Activated CD8-positive, alpha-beta T cell treated with anti-CD3 and anti-CD28 coated beads for 36 hours (primary cell): Measurements from ENCODE around the gene NPIPB8. TPM values are rescaled to one million over a fixed set of nuclear protein-coding genes. Genes with fewer than 3 reads are reported as not detected.
"Not testable (repeated sequence)": the region's sequence is repeated elsewhere in the genome, so short reads cannot be mapped to it uniquely, and the experiment has no call there.

Experiments
- ATAC-seq: fragments of 200-7000 bp; cut with Tn5 transposase; one replicate; pipeline ENCODE4 v1.10.0; 2021; ENCODE audit warnings: mild to moderate bottlenecking, moderate library complexity
- CTCF ChIA-PET: fragments of 350-600 bp; sonication (Branson Sonifier 250); formaldehyde crosslinking; loops from one replicate; lab custom pipeline; 2021; ENCODE audit warnings: antibody characterized with exemption; lab: Charles Lee
- POLR2A ChIA-PET: fragments of 350-600 bp; sonication (Branson Sonifier 250); formaldehyde crosslinking; loops from one replicate; lab custom pipeline; 2021; ENCODE audit warnings: antibody characterized with exemption; lab: Charles Lee
- DNase-seq: peaks from one replicate; pipeline ENCODE4 v3.0.0-alpha.2; 2020
- H3K27ac Mint-ChIP-seq: one replicate; pipeline ENCODE4 v1.8.0; 2021; ENCODE audit warnings: mild to moderate bottlenecking, mixed read lengths
- H3K27me3 Mint-ChIP-seq: one replicate; pipeline ENCODE4 v1.8.0; 2021; ENCODE audit warnings: mixed read lengths
- H3K36me3 Mint-ChIP-seq: one replicate; pipeline ENCODE4 v1.8.0; 2021; ENCODE audit warnings: low read depth, mixed read lengths
- H3K4me1 Mint-ChIP-seq: one replicate; pipeline ENCODE4 v1.8.0; 2021; ENCODE audit warnings: low read depth, mixed read lengths
- H3K4me3 Mint-ChIP-seq: one replicate; pipeline ENCODE4 v1.8.0; 2021; ENCODE audit warnings: mild to moderate bottlenecking, moderate library complexity, mixed read lengths
- H3K9me3 Mint-ChIP-seq: one replicate; pipeline ENCODE4 v1.8.0; 2021; ENCODE audit warnings: mixed read lengths
- intact Hi-C: fragments of 100-400 bp; cut with micrococcal nuclease; formaldehyde crosslinking; loops from one replicate; pipeline ENCODE4 v1.10.0; 2022
- total RNA-seq, 2 experiments: library from RNA; stranded (reverse); gene quantifications; one replicate each; pipeline ENCODE4 v1.2.3, GENCODE V29; 2021
- TF ChIP-seq, protein P1 (sequence below): fragments of 200-600 bp; IDR thresholded peaks from one replicate; pipeline ENCODE4 v1.8.0; 2022; ENCODE audit warnings: antibody characterized with exemption, mild to moderate bottlenecking

NPIPB8 gene
- total RNA-seq, 2 experiments from 2014 or later, result not detected

DNA sequence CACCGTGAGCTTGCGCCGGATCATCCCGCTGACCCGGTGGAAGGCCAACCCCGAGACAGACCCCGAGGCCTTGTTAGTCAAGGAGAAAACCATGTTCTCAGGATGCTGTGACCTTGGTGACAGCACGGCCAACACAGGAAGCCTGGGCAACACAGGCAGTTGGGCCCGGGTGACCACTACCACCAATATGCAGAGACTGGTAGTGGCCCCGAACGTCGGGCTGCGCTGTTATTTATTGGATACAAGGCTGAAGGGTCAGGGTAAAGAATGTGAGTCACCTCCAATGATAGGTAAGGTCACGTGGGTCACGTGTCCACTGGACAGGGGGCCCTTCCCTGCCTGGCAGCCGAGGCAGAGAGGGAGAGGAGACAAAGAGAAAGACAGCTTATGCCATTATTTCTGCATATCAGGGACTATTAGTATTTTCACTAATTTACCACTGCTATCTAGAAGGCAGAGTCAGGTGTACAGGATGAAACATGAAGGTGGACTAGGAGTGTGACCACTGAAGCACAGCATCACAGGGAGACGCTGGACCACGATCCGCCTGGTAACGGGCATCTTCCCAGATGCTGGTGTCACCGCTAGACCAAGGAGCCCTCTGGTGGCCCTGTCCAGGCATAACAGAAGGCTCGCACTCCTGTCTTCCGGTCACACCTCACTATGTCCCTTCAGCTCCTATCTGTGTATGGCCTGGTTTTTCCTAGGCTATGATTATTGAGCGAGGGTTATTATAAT, 22.2 kb upstream of the NPIPB8 start:
- not testable (repeated sequence) for H3K27ac Mint-ChIP-seq, ATAC-seq

DNA sequence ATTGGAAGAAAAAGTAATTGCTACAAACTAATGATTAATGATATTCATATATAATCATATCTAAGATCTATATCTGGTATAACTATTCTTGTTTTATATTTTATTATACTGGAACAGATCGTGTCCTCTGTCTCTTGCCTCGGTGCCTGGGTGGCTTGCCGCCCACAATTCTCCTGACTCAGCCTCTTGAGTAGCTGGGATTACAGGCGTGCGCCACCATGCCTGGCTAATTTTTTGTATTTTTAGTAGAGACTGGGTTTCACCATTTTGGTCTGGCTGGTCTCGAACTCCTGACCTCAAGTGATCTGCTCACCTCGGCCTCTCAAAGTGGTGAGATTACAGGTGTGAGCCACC, 21.7 kb upstream of the NPIPB8 start:
- intact Hi-C loops, H3K27ac Mint-ChIP-seq: not testable (repeated sequence)

More for the DNA sequence above, 22.2 kb upstream of the NPIPB8 start:
- peak; percentile 53 for DNase-seq
- POLR2A ChIA-PET, H3K9me3 Mint-ChIP-seq, H3K27me3 Mint-ChIP-seq, H3K4me3 Mint-ChIP-seq, intact Hi-C loops, H3K4me1 Mint-ChIP-seq: not testable (repeated sequence)
- TF ChIP-seq, protein P1, sequence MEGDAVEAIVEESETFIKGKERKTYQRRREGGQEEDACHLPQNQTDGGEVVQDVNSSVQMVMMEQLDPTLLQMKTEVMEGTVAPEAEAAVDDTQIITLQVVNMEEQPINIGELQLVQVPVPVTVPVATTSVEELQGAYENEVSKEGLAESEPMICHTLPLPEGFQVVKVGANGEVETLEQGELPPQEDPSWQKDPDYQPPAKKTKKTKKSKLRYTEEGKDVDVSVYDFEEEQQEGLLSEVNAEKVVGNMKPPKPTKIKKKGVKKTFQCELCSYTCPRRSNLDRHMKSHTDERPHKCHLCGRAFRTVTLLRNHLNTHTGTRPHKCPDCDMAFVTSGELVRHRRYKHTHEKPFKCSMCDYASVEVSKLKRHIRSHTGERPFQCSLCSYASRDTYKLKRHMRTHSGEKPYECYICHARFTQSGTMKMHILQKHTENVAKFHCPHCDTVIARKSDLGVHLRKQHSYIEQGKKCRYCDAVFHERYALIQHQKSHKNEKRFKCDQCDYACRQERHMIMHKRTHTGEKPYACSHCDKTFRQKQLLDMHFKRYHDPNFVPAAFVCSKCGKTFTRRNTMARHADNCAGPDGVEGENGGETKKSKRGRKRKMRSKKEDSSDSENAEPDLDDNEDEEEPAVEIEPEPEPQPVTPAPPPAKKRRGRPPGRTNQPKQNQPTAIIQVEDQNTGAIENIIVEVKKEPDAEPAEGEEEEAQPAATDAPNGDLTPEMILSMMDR, result peak; percentile 57
- H3K36me3 Mint-ChIP-seq, result peaks cover 10% of the 10 kb centered on the region
- CTCF ChIA-PET, result interaction anchor here (1.1 to 1.5 kb wide), 3 partner anchors 9 to 294 kb away, joined by 4 to 6 read pairs (median 4); no protein-coding TSS in a partner anchor

DNA sequence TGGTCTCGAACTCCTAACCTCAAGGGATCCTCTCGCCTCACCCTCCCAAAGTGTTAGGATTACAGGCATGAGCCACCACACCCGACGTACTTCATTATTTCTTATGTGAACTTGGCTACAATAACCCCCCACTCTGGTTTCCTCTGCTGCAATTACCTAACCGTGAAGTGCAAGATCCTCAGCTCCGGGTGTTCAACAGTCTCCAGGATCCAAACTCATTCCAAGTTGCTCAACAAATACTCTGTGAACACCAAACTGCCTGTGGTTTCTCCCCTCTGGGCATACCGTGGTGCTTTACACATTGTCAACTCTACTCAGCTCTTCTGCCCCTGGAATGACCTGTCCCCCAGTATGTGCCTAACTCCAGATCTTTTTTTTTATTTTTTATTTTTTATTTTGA, 21.2 kb upstream of the NPIPB8 start:
- Mint-ChIP-seq H3K4me3 (no peak overlapping the region), H3K9me3 (no peaks in the 10 kb centered on the region), H3K4me1 (peaks cover 2% of the 10 kb centered on the region), H3K27me3 (no peaks in the 10 kb centered on the region), H3K36me3 (peaks cover 11% of the 10 kb centered on the region), H3K27ac (no peak overlapping the region)
- CTCF ChIA-PET, result interaction anchor here (1.1 to 1.5 kb wide), 3 partner anchors 10 to 295 kb away, joined by 4 to 6 read pairs (median 4); no protein-coding TSS in a partner anchor
- POLR2A ChIA-PET, result no interaction called here
- intact Hi-C loops, result no loop called here
- ATAC-seq, result no peak
- TF ChIP-seq, protein P1, result no peak
- DNase-seq, result no peak

More for the DNA sequence above, 21.7 kb upstream of the NPIPB8 start:
- ATAC-seq, DNase-seq, POLR2A ChIA-PET, H3K4me1 Mint-ChIP-seq, H3K4me3 Mint-ChIP-seq, H3K9me3 Mint-ChIP-seq, H3K27me3 Mint-ChIP-seq: not testable (repeated sequence)
- TF ChIP-seq, protein P1, result peak; percentile 9
- CTCF ChIA-PET, result interaction anchor here (1.1 to 1.5 kb wide), 3 partner anchors 9 to 295 kb away, joined by 4 to 6 read pairs (median 4); no protein-coding TSS in a partner anchor
- peaks cover 10% of the 10 kb centered on the region for H3K36me3 Mint-ChIP-seq

DNA sequence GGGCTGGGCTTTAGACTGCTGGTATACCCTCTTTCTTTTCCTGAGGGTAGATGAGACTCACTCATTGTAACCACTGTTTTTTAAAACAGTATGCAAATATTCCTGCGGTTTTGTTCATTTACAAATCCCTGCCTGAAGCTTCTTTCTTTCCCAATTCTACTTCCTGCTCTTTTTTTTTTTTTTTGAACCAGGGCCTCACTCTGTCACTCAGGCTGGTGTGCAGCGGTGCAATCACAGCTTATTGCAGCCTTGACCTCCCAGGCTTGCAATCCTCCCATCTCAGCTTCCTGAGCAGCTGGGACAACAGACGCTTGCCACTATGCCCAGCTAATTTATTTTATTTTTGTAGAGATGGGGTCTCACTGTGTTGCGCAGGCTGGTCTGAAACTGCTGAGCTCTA, 20.0 kb upstream of the NPIPB8 start:
- peaks cover 10% of the 10 kb centered on the region for H3K4me1 Mint-ChIP-seq
- ATAC-seq (no peak), DNase-seq (no peak)
- H3K27me3 Mint-ChIP-seq, result no peaks in the 10 kb centered on the region
- ChIA-PET POLR2A (interaction anchor here (1.5 kb wide), 1 partner anchor 25 kb away, joined by 3 read pairs; no protein-coding TSS in a partner anchor), CTCF (no interaction called here)
- H3K27ac Mint-ChIP-seq, result no peak overlapping the region
- H3K9me3 Mint-ChIP-seq, result no peaks in the 10 kb centered on the region
- intact Hi-C loops, result no loop called here
- TF ChIP-seq, protein P1, result no peak
- peaks cover 16% of the 10 kb centered on the region for H3K36me3 Mint-ChIP-seq
- H3K4me3 Mint-ChIP-seq, result no peak overlapping the region

DNA sequence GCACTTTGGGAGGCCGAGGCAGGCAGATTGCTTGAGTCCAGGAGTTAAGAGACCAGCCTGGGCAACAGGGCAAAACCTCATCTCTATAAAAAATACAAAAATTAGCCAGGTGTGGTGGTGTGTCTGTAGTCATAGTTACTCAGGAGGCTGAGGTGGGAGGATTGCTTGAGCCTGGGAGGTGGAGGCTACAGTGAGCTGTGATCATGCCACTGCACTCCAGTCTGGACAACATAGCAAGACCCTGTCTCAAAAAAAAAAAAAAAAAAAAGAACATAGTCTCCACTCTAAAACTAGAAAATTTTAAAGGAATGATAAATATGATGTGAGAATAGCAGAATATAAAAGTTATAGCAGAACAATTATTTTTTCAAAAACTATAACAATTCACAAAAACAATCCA, 17.5 kb upstream of the NPIPB8 start:
- ATAC-seq, POLR2A ChIA-PET: not testable (repeated sequence)
- H3K36me3 Mint-ChIP-seq, result peaks cover 16% of the 10 kb centered on the region

More for the DNA sequence above, 17.5 kb upstream of the NPIPB8 start:
- H3K4me3 Mint-ChIP-seq, H3K27me3 Mint-ChIP-seq, H3K9me3 Mint-ChIP-seq, intact Hi-C loops, CTCF ChIA-PET, DNase-seq, H3K27ac Mint-ChIP-seq: not testable (repeated sequence)
- peaks cover 11% of the 10 kb centered on the region for H3K4me1 Mint-ChIP-seq
